Measurements from ENCODE around the gene TDRD9.

Gene TDRD9

GRCh38 chr14:103930051-103930604 lies 1.9 kb downstream of the TDRD9 start:
- CTCF ChIA-PET = interaction anchor here (0.9 to 1.4 kb wide), 3 partner anchors 8 to 124 kb away, joined by 3 to 6 read pairs (median 5); a partner anchor contains a TSS
- TF ChIP-seq, protein P1, sequence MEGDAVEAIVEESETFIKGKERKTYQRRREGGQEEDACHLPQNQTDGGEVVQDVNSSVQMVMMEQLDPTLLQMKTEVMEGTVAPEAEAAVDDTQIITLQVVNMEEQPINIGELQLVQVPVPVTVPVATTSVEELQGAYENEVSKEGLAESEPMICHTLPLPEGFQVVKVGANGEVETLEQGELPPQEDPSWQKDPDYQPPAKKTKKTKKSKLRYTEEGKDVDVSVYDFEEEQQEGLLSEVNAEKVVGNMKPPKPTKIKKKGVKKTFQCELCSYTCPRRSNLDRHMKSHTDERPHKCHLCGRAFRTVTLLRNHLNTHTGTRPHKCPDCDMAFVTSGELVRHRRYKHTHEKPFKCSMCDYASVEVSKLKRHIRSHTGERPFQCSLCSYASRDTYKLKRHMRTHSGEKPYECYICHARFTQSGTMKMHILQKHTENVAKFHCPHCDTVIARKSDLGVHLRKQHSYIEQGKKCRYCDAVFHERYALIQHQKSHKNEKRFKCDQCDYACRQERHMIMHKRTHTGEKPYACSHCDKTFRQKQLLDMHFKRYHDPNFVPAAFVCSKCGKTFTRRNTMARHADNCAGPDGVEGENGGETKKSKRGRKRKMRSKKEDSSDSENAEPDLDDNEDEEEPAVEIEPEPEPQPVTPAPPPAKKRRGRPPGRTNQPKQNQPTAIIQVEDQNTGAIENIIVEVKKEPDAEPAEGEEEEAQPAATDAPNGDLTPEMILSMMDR (IDR thresholded peaks at IDR 0.05; ENCODE audit: insufficient read depth, low read length, missing control alignments) = no peak
- no peak for DNase-seq (ENCODE audit: low read depth, low spot score)
- POLR2A ChIA-PET = no interaction called here
- no peak overlapping the region for H3K4me3 ChIP-seq (ENCODE audit: low read depth, low read length)

- ChIA-PET POLR2A (no interaction called here), CTCF (interaction anchor here (1.2 to 2.9 kb wide), 2 partner anchors 10 to 48 kb away, joined by 4 to 16 read pairs; a partner anchor contains a TSS)
- no peak for DNase-seq (ENCODE audit: low read depth, low spot score)
- TF ChIP-seq, protein P1 (IDR thresholded peaks at IDR 0.05; ENCODE audit: insufficient read depth, low read length, missing control alignments) = no peak
- no peak overlapping the region for H3K4me3 ChIP-seq (ENCODE audit: low read depth, low read length)
Measured at GRCh38 chr14:103931422-103931821, 3.2 kb downstream of the TDRD9 start.

GRCh38 chr14:103932791-103933490 lies 4.7 kb downstream of the TDRD9 start:
- CTCF ChIA-PET = interaction anchor here (2.9 kb wide), 1 partner anchor 12 kb away, joined by 16 read pairs; a partner anchor contains a TSS
- DNase-seq (ENCODE audit: low read depth, low spot score) = no peak

GRCh38 chr14:103935102-103935501 lies 6.8 kb downstream of the TDRD9 start:
- POLR2A ChIA-PET = no interaction called here
- TF ChIP-seq, protein P1 (IDR thresholded peaks at IDR 0.05; ENCODE audit: insufficient read depth, low read length, missing control alignments) = no peak
- CTCF ChIA-PET = interaction anchor here (1.0 kb wide), 1 partner anchor 14 kb away, joined by 3 read pairs; a partner anchor contains a TSS
- no peak overlapping the region for H3K4me3 ChIP-seq (ENCODE audit: low read depth, low read length)
- DNase-seq (ENCODE audit: low read depth, low spot score) = no peak

More at GRCh38 chr14:103932791-103933490, 4.7 kb downstream of the TDRD9 start:
- H3K4me3 ChIP-seq (ENCODE audit: low read depth, low read length) = no peak overlapping the region
- TF ChIP-seq, protein P1 (IDR thresholded peaks at IDR 0.05; ENCODE audit: insufficient read depth, low read length, missing control alignments) = no peak
- POLR2A ChIA-PET = no interaction called here

DNA sequence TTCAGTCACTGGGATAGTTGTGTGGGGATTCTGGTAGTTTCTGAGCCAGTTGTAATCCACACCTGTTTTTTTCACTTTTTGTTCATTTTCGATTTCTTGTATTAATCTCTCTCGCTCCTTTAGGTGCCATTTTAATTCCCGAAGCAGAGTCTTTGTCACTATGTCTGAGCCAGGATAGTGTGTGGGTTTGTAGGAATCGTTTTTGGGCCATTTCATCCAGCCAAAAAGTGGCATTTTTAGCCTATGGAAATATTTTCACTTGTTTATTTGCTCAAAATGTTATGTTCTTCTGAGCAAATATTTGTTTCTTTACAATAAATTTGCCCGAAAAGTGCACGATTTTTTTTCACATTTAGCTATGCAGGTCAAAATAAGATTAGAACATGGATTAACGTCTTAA lies 13.2 kb downstream of the TDRD9 start:
- ChIA-PET POLR2A (no interaction called here), CTCF (interaction anchor here (0.8 to 2.4 kb wide), 3 partner anchors 20 to 133 kb away, joined by 3 to 17 read pairs (median 6); a partner anchor contains a TSS)
- TF ChIP-seq, protein P1 (IDR thresholded peaks at IDR 0.05; ENCODE audit: insufficient read depth, low read length, missing control alignments) = no peak
- no peak overlapping the region for H3K4me3 ChIP-seq (ENCODE audit: low read depth, low read length)
- no peak for DNase-seq (ENCODE audit: low read depth, low spot score)

GRCh38 chr14:103941973-103942736 lies 13.9 kb downstream of the TDRD9 start, which contains the start of gene RD3L:
Gene RD3L (minus strand): TSS chr14:103942529. CDS start chr14:103941695, 834 bp downstream.
- TF ChIP-seq, protein P1 (IDR thresholded peaks at IDR 0.05; ENCODE audit: insufficient read depth, low read length, missing control alignments) = no peak
- DNase-seq (ENCODE audit: low read depth, low spot score) = no peak
- no peak within 1 kb of the TSS for H3K4me3 ChIP-seq (ENCODE audit: low read depth, low read length)
- ChIA-PET POLR2A (no interaction called here), CTCF (interaction anchor here (1.2 to 2.4 kb wide), 3 partner anchors 20 to 42 kb away, joined by 4 to 17 read pairs (median 6); a partner anchor contains a TSS)

Measured in AG04449 (cell line).